IPS-20b (cell line): ENCODE measurements around the gene ALDOB.

Experiments used
- H3K27ac ChIP-seq: one replicate; pipeline ENCODE4 v1.5.1; 2013; ENCODE audit warnings: low read length
- H3K27me3 ChIP-seq: 2 replicates; pipeline ENCODE4 v1.6.1; 2013; ENCODE audit warnings: mild to moderate bottlenecking, low read length, inconsistent platforms; ENCODE audit not compliant: insufficient read depth
- H3K36me3 ChIP-seq: 2 replicates; pipeline ENCODE4 v1.6.1; 2013; ENCODE audit warnings: low read depth, mild to moderate bottlenecking, inconsistent platforms, low read length, moderate library complexity; ENCODE audit not compliant: insufficient read depth
- H3K4me1 ChIP-seq: 2 replicates; pipeline ENCODE4 v1.6.1; 2013; ENCODE audit warnings: mild to moderate bottlenecking, control low read depth, inconsistent platforms, low read length, moderate library complexity; ENCODE audit not compliant: insufficient read depth
- H3K4me3 ChIP-seq: 2 replicates; pipeline ENCODE4 v1.5.1; 2013; ENCODE audit warnings: mild to moderate bottlenecking, low read length, inconsistent platforms
- H3K9ac ChIP-seq: 2 replicates; pipeline ENCODE4 v1.6.1; 2013; ENCODE audit warnings: low read depth, mild to moderate bottlenecking, inconsistent platforms, low read length, moderate library complexity
- H3K9me3 ChIP-seq: 2 replicates; pipeline ENCODE4 v1.6.1; 2013; ENCODE audit warnings: mild to moderate bottlenecking, low read depth, low read length, inconsistent platforms; ENCODE audit not compliant: insufficient read depth

The ALDOB gene

DNA sequence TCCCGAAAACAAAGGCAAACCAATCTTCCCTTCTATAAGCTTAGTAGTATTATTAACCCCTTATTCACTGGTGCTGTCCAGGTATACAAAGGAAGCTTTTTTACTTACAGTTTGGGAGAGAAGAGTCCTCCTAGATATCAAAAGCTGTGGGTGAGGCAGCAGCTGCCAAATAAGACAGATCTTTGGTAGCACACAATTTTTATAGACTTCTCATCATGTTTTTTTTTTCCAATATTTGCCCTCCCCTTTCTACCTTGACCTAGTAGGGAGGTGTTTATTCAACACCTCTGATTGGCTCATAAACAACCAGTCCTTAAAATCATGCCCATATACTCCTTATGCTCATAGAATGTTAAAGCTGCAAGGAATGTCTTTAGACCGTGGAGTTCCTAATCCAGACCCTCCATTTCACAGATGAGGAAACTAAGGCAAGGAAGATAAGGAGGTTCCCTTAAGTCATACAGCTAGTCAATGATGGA, at the start of gene ALDOB:
Gene ALDOB, minus strand, starts transcription at position 174 of the 479 bp plus-strand sequence. CDS start 4,887 bp downstream, outside the sequence.
- Histone ChIP-seq H3K4me3 (no peak within 1 kb of the TSS), H3K36me3 (no peaks in the 10 kb centered on the region), H3K27ac (no peak within 1 kb of the TSS), H3K4me1 (no peaks in the 10 kb centered on the region), H3K9ac (no peak within 1 kb of the TSS), H3K9me3 (no peaks in the 10 kb centered on the region), H3K27me3 (no peaks in the 10 kb centered on the region)

DNA sequence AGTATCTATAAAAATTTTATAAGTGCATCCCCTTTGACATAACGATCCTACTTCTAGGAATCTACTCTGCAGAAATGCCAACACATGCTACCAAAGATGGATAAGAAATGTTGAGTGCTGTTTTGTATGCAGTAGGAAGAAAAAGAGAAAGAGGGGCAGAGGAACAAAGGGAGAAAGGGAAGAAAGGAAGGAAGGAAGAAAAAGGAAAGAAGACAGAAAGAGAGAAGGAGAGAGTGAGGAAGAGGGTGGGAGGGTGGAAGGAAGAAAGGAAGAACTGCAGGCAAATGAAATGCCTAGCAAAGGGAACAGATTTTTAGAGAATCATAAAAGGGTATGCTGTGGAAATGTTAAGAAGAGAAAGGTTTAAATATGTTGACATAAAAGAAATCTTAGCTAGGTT, 48.5 kb upstream of the ALDOB start:
- Histone ChIP-seq H3K9ac (no peak overlapping the region), H3K9me3 (no peaks in the 10 kb centered on the region), H3K4me1 (peaks cover 21% of the 10 kb centered on the region; the same call in 1 of the 2 replicates), H3K27me3 (peaks cover 16% of the 10 kb centered on the region), H3K4me3 (no peak overlapping the region), H3K27ac (no peak overlapping the region), H3K36me3 (no peaks in the 10 kb centered on the region)

DNA sequence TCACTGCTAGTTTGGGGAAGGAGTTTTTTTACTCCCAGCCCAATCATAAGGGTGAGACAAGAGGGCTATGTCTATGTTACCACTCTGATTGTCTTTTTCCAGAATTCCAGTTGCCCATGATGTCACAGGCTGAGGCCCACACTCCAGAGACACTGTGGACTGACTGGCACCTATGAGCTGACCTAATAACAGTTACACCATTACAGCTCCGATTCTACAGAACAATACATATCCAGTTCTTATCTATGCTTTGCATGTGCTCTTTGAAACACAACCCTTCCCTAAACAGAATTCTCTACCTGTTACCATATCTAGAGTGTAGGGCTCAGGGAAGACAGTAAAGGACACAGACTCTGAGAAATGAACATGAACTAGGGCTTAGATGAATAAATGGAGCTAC, 45.7 kb upstream of the ALDOB start:
- H3K9ac ChIP-seq = no peak overlapping the region
- no peak overlapping the region for H3K4me3 ChIP-seq
- H3K27me3 ChIP-seq = peaks cover 13% of the 10 kb centered on the region
- peaks cover 6% of the 10 kb centered on the region for H3K36me3 ChIP-seq
- no peaks in the 10 kb centered on the region for H3K9me3 ChIP-seq
- H3K4me1 ChIP-seq = peaks cover 13% of the 10 kb centered on the region; the same call in 1 of the 2 replicates
- no peak overlapping the region for H3K27ac ChIP-seq

DNA sequence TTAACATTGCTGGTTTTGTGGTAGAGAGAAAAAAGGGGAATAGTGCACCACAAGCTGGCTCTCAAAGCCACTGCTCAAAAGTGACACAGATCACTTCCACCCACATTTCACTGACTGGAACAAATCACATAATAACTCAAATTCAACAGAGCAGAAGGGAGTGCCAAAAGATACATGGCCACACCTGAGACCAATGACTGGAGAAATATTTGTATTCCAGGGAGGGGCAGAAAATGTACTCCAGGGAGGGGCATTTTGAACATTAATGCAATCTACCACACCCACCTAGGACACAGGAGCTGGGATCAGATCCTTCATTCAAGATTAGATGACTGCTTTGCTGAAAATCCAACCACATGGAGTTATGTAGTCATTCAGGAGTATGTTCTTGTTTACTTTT, 44.8 kb upstream of the ALDOB start:
- peak overlapping the region; percentile 54; the same call in 1 of the 2 replicates for H3K9ac ChIP-seq
- H3K27me3 ChIP-seq = peaks cover 4% of the 10 kb centered on the region; the same call in 1 of the 2 replicates
- H3K4me3 ChIP-seq = no peak overlapping the region
- H3K4me1 ChIP-seq = peaks cover 13% of the 10 kb centered on the region; the same call in 1 of the 2 replicates
- no peaks in the 10 kb centered on the region for H3K9me3 ChIP-seq
- H3K36me3 ChIP-seq = peaks cover 15% of the 10 kb centered on the region
- H3K27ac ChIP-seq = no peak overlapping the region

DNA sequence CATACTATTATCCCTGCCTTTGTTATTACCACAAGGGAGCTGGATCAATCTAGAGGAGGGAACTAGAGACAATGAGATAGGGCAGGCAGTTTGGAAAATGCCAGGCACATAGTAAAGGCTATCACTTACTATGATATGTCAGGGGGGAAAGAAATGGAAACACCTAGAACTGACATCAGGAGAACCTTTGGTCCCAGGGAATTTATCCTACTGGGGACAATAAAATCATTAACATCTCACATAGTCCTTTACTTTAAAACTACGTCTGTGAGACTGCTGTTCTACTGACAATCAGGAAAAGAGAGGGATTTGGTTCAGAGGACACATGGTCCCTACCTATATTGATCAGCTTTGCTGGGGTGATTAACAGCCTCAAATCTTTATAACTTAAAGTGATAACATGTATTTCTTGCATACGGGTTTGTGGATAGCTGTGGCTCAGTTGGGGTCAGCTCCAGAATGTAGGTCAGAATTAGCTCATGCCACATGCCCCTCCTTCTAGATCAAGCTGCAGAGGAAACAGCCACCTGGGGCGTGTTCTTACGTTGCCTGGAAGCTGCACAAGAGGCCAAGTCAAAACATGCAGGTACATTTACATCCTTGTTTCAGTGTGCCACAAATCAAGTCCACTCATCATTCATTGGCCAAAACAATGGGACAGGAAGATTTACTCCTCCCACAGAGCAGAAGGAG, 43.9 kb upstream of the ALDOB start:
- Histone ChIP-seq H3K4me1 (peaks cover 13% of the 10 kb centered on the region; the same call in 1 of the 2 replicates), H3K36me3 (peaks cover 23% of the 10 kb centered on the region), H3K27me3 (no peaks in the 10 kb centered on the region), H3K9me3 (no peaks in the 10 kb centered on the region), H3K9ac (peak overlapping the region; percentile 54; the same call in 1 of the 2 replicates), H3K27ac (no peak overlapping the region), H3K4me3 (no peak overlapping the region)

DNA sequence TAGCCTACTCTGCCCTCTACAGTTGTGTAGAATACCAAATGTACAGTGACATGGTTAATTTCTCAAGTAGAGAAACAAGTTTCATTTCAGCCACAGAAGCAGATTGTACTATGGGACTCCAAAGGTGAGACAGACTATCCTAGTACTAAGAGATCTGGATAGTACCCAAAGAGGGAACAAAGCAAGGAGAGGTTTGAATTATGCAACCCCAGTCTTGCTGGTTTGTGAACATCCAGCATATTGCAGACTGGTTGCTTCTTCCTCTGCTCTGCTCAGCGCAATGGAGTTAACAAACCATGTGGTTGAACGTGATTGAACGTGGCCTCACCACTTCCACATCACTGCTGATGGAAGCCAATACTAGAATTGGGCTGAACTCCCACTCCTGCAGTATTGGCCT, 43.3 kb upstream of the ALDOB start:
- no peaks in the 10 kb centered on the region for H3K27me3 ChIP-seq
- H3K9ac ChIP-seq = no peak overlapping the region
- H3K4me1 ChIP-seq = peaks cover 13% of the 10 kb centered on the region; the same call in 1 of the 2 replicates
- no peak overlapping the region for H3K4me3 ChIP-seq
- no peaks in the 10 kb centered on the region for H3K9me3 ChIP-seq
- no peak overlapping the region for H3K27ac ChIP-seq
- peaks cover 29% of the 10 kb centered on the region for H3K36me3 ChIP-seq

DNA sequence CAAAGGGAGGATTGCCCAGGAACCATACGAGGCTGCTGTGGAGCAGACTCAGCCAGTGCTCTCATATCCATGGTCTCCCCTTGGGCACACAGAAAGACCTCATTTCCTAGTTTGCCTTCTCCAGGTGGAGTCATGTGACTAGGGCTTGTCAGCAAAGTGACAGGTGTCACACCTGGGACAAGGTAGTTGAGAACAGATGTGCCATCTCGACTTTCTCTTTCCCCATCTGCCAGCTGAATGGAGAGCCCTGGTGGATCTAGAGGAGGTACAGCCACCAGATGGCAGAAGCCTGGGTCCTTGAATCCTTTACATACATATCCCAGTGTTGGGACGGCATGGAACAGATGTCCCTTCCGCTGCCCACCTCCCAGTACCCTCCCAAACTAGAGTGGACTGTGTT, 42.9 kb upstream of the ALDOB start:
- Histone ChIP-seq H3K4me3 (no peak overlapping the region), H3K9ac (no peak overlapping the region), H3K9me3 (no peaks in the 10 kb centered on the region), H3K4me1 (peaks cover 13% of the 10 kb centered on the region; the same call in 1 of the 2 replicates), H3K27ac (no peak overlapping the region), H3K27me3 (no peaks in the 10 kb centered on the region), H3K36me3 (peaks cover 33% of the 10 kb centered on the region)

DNA sequence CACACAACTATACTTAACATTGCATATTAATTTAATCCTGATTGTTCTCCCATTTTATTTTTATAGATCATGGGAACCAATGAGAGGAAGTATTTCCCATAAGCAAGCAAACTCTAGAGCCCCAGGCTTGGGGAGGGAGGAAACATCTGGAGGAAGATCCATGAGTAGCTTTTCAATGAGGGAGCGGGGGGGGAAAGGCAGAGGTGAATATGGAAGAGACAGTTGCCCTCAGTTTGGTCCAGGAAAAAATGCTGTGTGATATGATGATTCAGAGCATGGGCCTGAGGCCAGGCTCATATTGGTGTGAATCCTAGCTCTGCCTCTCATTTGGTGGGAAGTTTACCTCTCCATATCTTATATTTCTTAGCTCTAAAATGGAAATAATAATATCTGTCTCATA, 42.2 kb upstream of the ALDOB start:
- no peaks in the 10 kb centered on the region for H3K9me3 ChIP-seq
- H3K36me3 ChIP-seq = peaks cover 33% of the 10 kb centered on the region
- no peaks in the 10 kb centered on the region for H3K27me3 ChIP-seq
- H3K27ac ChIP-seq = no peak overlapping the region
- no peak overlapping the region for H3K9ac ChIP-seq
- H3K4me3 ChIP-seq = no peak overlapping the region
- peaks cover 13% of the 10 kb centered on the region; the same call in 1 of the 2 replicates for H3K4me1 ChIP-seq

DNA sequence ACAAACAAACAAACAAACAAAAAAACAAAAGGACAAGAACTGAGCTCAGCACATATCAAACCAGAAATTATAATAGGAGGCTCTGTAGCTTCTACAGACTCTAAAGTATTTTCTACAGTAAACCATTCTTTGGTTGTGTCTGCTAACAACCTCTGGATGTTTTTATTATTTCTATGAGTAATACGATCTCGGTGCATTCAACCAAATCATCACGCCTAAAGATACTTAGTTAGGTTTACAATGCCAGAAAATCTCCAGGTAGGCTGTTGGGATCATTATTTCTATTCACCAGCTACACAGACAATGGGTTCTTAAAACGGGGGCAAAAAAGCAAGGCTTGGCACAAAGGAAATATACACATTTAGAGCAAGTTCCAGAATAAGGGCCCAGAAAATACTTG, 41.6 kb upstream of the ALDOB start:
- Histone ChIP-seq H3K9me3 (no peaks in the 10 kb centered on the region), H3K9ac (no peak overlapping the region), H3K4me1 (peaks cover 13% of the 10 kb centered on the region; the same call in 1 of the 2 replicates), H3K27me3 (no peaks in the 10 kb centered on the region), H3K36me3 (peaks cover 33% of the 10 kb centered on the region), H3K27ac (no peak overlapping the region), H3K4me3 (no peak overlapping the region)

DNA sequence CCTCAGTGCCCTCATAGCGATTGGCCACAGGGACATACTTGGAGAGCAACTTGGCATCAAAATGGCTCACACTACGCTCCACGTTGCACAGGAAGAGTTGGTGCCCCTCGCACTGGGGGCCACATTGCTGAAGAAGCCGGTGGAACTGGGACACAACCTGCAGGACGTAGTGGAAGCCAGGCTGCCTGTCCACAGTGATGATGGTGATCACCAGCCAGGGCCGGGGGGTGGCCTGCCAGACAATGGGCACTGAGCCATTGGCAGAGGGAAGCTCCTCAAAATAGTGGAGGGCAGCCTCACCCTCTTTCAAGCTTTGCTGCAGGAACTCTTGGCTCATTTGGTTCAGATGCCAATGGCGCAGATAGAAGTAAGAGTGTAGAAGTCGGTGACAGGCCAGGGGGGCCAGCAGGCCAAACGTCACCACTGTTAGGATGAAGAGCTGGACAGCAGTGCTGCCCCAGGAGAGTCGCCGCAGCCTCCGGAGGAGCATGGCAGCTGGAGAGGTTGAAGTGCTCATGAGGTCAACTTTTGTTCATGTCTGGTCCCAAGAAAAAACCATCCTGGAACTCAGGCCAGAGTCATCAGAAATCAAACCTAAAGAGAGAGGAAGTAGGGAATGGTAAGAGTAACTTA, 41.1 kb upstream of the ALDOB start:
- Histone ChIP-seq H3K27me3 (no peaks in the 10 kb centered on the region), H3K4me1 (peaks cover 13% of the 10 kb centered on the region; the same call in 1 of the 2 replicates), H3K27ac (no peak overlapping the region), H3K36me3 (peaks cover 33% of the 10 kb centered on the region), H3K4me3 (no peak overlapping the region), H3K9me3 (no peaks in the 10 kb centered on the region), H3K9ac (no peak overlapping the region)

DNA sequence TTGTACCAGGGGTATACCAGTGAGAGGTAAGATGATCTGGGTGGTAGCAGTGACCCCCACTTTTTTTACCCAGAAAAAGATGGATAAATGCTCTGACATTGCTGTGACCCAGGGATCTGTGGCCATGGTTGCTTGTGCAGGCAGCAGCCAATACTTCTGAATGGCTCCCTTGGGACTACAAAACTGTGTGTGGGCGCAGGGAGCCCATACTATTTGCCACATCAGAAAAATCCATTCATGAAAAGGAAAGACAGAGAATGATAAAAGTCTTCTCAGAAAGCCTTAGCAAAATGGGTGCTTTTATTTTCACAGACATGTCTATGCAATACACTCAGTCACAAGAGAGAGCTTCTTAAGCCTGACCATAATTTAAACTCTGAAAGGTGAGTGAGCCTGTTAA, 37.3 kb upstream of the ALDOB start:
- no peaks in the 10 kb centered on the region for H3K27me3 ChIP-seq
- no peaks in the 10 kb centered on the region for H3K9me3 ChIP-seq
- H3K4me1 ChIP-seq = no peaks in the 10 kb centered on the region; the same call in 1 of the 2 replicates
- no peak overlapping the region for H3K9ac ChIP-seq
- no peak overlapping the region for H3K27ac ChIP-seq
- no peak overlapping the region for H3K4me3 ChIP-seq
- H3K36me3 ChIP-seq = peaks cover 33% of the 10 kb centered on the region

DNA sequence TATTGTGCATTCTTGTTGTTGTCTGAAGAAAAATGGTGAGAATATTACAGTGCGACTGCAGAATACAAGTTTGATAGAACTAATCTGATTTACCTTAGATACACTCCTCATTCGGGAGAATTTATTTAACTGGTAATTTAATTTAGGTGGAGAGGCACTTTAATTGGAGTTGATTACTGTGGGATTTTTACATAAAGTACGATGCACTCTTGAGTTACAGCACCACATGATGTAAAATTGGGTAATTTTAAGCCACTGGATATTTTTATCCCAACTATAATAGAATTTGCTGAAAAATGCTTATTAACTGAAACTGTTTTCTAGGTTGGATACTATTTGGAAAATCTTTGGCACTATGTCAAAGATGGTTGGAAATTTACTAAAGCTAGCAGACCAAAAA, 35.4 kb upstream of the ALDOB start:
- Histone ChIP-seq H3K9ac (no peak overlapping the region), H3K9me3 (no peaks in the 10 kb centered on the region), H3K27me3 (no peaks in the 10 kb centered on the region), H3K27ac (no peak overlapping the region), H3K4me1 (no peaks in the 10 kb centered on the region; the same call in 1 of the 2 replicates), H3K36me3 (peaks cover 24% of the 10 kb centered on the region; the same call in 1 of the 2 replicates), H3K4me3 (no peak overlapping the region)
